Measurements from ENCODE around the gene COL27A1.

Gene COL27A1

GRCh38 chr9:114276908-114277821 is 121.8 kb downstream of the COL27A1 start:
- no peak for TF ChIP-seq CTCF (IDR thresholded peaks at IDR 0.05)
- Histone ChIP-seq H3K27ac (no peak overlapping the region), H3K4me3 (ENCODE audit: low read depth in 1 of 2, low read length in 1 of 2) (no peak overlapping the region), H3K36me3 (no peaks in the 10 kb centered on the region), H3K9me3 (no peaks in the 10 kb centered on the region), H3K27me3 (no peaks in the 10 kb centered on the region), H3K4me1 (ENCODE audit: control insufficient read depth in 1 of 2, insufficient read depth in 1 of 2, low read depth in 1 of 2, low read length in 1 of 2) (no peaks in the 10 kb centered on the region)

GRCh38 chr9:114278356-114278755 is 123.0 kb downstream of the COL27A1 start:
- no peaks in the 10 kb centered on the region for H3K9me3 ChIP-seq
- no peak overlapping the region for H3K27ac ChIP-seq
- no peak overlapping the region for H3K4me3 ChIP-seq (ENCODE audit: low read depth in 1 of 2, low read length in 1 of 2)
- TF ChIP-seq CTCF (IDR thresholded peaks at IDR 0.05), result no peak
- peaks cover 6% of the 10 kb centered on the region for H3K27me3 ChIP-seq
- no peaks in the 10 kb centered on the region for H3K4me1 ChIP-seq (ENCODE audit: control insufficient read depth in 1 of 2, insufficient read depth in 1 of 2, low read depth in 1 of 2, low read length in 1 of 2)
- H3K36me3 ChIP-seq, result no peaks in the 10 kb centered on the region

GRCh38 chr9:114278881-114279570 is 123.7 kb downstream of the COL27A1 start:
- Histone ChIP-seq H3K9me3 (no peaks in the 10 kb centered on the region), H3K27ac (no peak overlapping the region), H3K36me3 (no peaks in the 10 kb centered on the region), H3K4me3 (ENCODE audit: low read depth in 1 of 2, low read length in 1 of 2) (no peak overlapping the region), H3K4me1 (ENCODE audit: control insufficient read depth in 1 of 2, insufficient read depth in 1 of 2, low read depth in 1 of 2, low read length in 1 of 2) (no peaks in the 10 kb centered on the region), H3K27me3 (peaks cover 6% of the 10 kb centered on the region)
- no peak for TF ChIP-seq CTCF (IDR thresholded peaks at IDR 0.05)

GRCh38 chr9:114279693-114280092 is 124.4 kb downstream of the COL27A1 start:
- H3K4me3 ChIP-seq (ENCODE audit: low read depth in 1 of 2, low read length in 1 of 2), result no peak overlapping the region
- peaks cover 7% of the 10 kb centered on the region for H3K27me3 ChIP-seq
- no peaks in the 10 kb centered on the region for H3K36me3 ChIP-seq
- no peaks in the 10 kb centered on the region for H3K9me3 ChIP-seq
- no peak for TF ChIP-seq CTCF (IDR thresholded peaks at IDR 0.05)
- no peak overlapping the region for H3K27ac ChIP-seq
- H3K4me1 ChIP-seq (ENCODE audit: control insufficient read depth in 1 of 2, insufficient read depth in 1 of 2, low read depth in 1 of 2, low read length in 1 of 2), result no peaks in the 10 kb centered on the region

GRCh38 chr9:114280636-114281472 is 125.5 kb downstream of the COL27A1 start:
- Histone ChIP-seq H3K4me3 (ENCODE audit: low read depth in 1 of 2, low read length in 1 of 2) (no peak overlapping the region), H3K27me3 (peaks cover 17% of the 10 kb centered on the region), H3K36me3 (no peaks in the 10 kb centered on the region), H3K27ac (no peak overlapping the region), H3K9me3 (no peaks in the 10 kb centered on the region), H3K4me1 (ENCODE audit: control insufficient read depth in 1 of 2, insufficient read depth in 1 of 2, low read depth in 1 of 2, low read length in 1 of 2) (no peaks in the 10 kb centered on the region)
- no peak for TF ChIP-seq CTCF (IDR thresholded peaks at IDR 0.05)

All from neutrophil (primary cell).